Transverse colon (tissue), 4 donors: Measurements from ENCODE around the gene SLC25A51. TPM values are rescaled to one million over a fixed set of nuclear protein-coding genes. Genes with fewer than 3 reads are reported as not detected.

Source experiments
- DNase-seq: peaks from one replicate; pipeline ENCODE4 v3.0.0-alpha.2; 2019
- H3K27ac ChIP-seq, 4 donors: fragments of 200-600 bp; sonication (generic); 2 replicates each; pipeline ENCODE4 v1.5.1; 2016 to 2018; ENCODE audit warnings: inconsistent platforms in 4 of 4
- H3K27me3 ChIP-seq: fragments of 200-600 bp; sonication (generic); 2 replicates; pipeline ENCODE4 v1.5.1; 2017; ENCODE audit warnings: inconsistent platforms
- H3K36me3 ChIP-seq, 4 donors: fragments of 200-600 bp; sonication (generic); 2 replicates each; pipeline ENCODE4 v1.5.1; 2017 to 2019; ENCODE audit warnings: inconsistent platforms in 4 of 4
- H3K4me1 ChIP-seq, 4 donors: fragments of 200-600 bp; sonication (generic); 2 replicates each; pipeline ENCODE4 v1.5.1; 2017 to 2020; ENCODE audit warnings: inconsistent platforms in 4 of 4
- H3K4me3 ChIP-seq, 4 donors: fragments of 200-600 bp; sonication (generic); 1 replicate in 1 of 4; 2 replicates in 3 of 4; pipeline versions ENCODE4 v1.5.1 to v1.6.1; 2017 to 2019; ENCODE audit warnings: inconsistent platforms in 4 of 4
- H3K9me3 ChIP-seq, 2 donors: fragments of 200-600 bp; sonication (generic); 2 replicates each; pipeline ENCODE4 v1.5.1; 2017 to 2019; ENCODE audit warnings: inconsistent platforms in 2 of 2
- EP300 ChIP-seq: sonication (generic); formaldehyde crosslinking; IDR thresholded peaks from one replicate; pipeline ENCODE4 v1.6.1; 2017; ENCODE audit warnings: antibody characterized with exemption, low read depth
- POLR2A ChIP-seq: fragments of 450-650 bp; IDR thresholded peaks from one replicate; pipeline ENCODE4 v1.6.1; 2016; ENCODE audit warnings: antibody characterized with exemption, mild to moderate bottlenecking, moderate library complexity
- POLR2AphosphoS5 ChIP-seq, 3 donors: sonication (generic); formaldehyde crosslinking; IDR thresholded peaks; one replicate each; pipeline ENCODE4 v1.6.1; 2016; ENCODE audit warnings: antibody characterized with exemption in 3 of 3
- WGBS, 2 donors: methylation state at CpG; one replicate each; pipeline ENCODE4 v1.1.5; 2018; ENCODE audit warnings: low coverage in 1 of 2; 5-methylcytosine and 5-hydroxymethylcytosine counted together
- in situ Hi-C, 4 donors: fragments of 200-750 bp; cut with MboI; loops; one replicate each; pipeline versions ENCODE4 v1.15.0 to v1.15.1; 2017; ENCODE audit warnings: low sequenced_read_pairs in 3 of 4, low pct_ligation_motif_present in 1 of 4, low pct_unique_long_range_greater_than_20kb in 1 of 4
- intact Hi-C: fragments of 100-400 bp; cut with DNase I; formaldehyde crosslinking; loops from one replicate; pipeline ENCODE4 v1.15.1; 2023; ENCODE audit warnings: low total_unique reads
- total RNA-seq, 4 donors: library from RNA; depleted of rRNA; stranded (reverse); fragments of >200 nt; gene quantifications; one replicate each; pipeline ENCODE4 v1.1.0, GENCODE V29; 2016
- TF ChIP-seq, protein P1 (sequence below), 5 experiments: fragments of 200-600 bp in 3 of 5; fragments of 450-650 bp in 2 of 5; sonication (generic) in 3 of 5; IDR thresholded peaks; 1 replicate in 2 of 5; 2 replicates in 3 of 5; pipeline ENCODE4 v1.5.1; 2016 to 2017; ENCODE audit warnings: antibody characterized with exemption in 5 of 5, inconsistent platforms in 3 of 5, mild to moderate bottlenecking in 2 of 5, moderate library complexity in 1 of 5

Gene SLC25A51
- total RNA-seq, 4 donors from 2014 or later = 15.7 to 30.0 (median 24.1) TPM

DNA sequence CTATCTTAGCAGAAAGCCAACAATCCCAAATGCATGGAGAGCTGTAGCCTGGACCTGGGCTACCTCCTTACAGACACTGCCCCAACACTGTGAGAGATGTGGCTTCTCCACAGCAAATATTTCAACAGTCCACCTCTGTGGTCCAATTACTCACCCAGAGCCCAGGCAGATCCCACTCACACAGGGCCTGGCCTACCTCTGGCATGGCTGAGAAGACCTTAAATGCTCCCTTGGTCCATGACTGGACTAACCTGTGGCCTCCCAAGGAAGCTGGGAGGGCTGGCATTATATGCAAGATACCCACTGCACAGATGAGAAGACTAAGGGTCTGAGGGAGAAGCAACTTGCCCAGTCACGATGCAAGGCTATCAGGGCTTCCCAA, 22.8 kb upstream of the SLC25A51 start:
- no peak for TF ChIP-seq EP300
- TF ChIP-seq POLR2A = no peak
- no peak for TF ChIP-seq POLR2AphosphoS5 (IDR thresholded peaks at IDR 0.05)
- TF ChIP-seq, protein P1, sequence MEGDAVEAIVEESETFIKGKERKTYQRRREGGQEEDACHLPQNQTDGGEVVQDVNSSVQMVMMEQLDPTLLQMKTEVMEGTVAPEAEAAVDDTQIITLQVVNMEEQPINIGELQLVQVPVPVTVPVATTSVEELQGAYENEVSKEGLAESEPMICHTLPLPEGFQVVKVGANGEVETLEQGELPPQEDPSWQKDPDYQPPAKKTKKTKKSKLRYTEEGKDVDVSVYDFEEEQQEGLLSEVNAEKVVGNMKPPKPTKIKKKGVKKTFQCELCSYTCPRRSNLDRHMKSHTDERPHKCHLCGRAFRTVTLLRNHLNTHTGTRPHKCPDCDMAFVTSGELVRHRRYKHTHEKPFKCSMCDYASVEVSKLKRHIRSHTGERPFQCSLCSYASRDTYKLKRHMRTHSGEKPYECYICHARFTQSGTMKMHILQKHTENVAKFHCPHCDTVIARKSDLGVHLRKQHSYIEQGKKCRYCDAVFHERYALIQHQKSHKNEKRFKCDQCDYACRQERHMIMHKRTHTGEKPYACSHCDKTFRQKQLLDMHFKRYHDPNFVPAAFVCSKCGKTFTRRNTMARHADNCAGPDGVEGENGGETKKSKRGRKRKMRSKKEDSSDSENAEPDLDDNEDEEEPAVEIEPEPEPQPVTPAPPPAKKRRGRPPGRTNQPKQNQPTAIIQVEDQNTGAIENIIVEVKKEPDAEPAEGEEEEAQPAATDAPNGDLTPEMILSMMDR (IDR thresholded peaks at IDR 0.05) = no peak
- no peak for DNase-seq
- Histone ChIP-seq H3K36me3 (no peaks in the 10 kb centered on the region), H3K4me1 (no peaks in the 10 kb centered on the region), H3K27ac (no peak overlapping the region), H3K4me3 (no peak overlapping the region), H3K9me3 (no peaks in the 10 kb centered on the region), H3K27me3 (no peaks in the 10 kb centered on the region)
- intact Hi-C loops (no loop called here), in situ Hi-C loops (no loop called here)
- WGBS, 2 donors = 73% methylated on average over 1 of the region's 1 CpG; no CpG with 5 or more reads in 1 of the 2 donors

DNA sequence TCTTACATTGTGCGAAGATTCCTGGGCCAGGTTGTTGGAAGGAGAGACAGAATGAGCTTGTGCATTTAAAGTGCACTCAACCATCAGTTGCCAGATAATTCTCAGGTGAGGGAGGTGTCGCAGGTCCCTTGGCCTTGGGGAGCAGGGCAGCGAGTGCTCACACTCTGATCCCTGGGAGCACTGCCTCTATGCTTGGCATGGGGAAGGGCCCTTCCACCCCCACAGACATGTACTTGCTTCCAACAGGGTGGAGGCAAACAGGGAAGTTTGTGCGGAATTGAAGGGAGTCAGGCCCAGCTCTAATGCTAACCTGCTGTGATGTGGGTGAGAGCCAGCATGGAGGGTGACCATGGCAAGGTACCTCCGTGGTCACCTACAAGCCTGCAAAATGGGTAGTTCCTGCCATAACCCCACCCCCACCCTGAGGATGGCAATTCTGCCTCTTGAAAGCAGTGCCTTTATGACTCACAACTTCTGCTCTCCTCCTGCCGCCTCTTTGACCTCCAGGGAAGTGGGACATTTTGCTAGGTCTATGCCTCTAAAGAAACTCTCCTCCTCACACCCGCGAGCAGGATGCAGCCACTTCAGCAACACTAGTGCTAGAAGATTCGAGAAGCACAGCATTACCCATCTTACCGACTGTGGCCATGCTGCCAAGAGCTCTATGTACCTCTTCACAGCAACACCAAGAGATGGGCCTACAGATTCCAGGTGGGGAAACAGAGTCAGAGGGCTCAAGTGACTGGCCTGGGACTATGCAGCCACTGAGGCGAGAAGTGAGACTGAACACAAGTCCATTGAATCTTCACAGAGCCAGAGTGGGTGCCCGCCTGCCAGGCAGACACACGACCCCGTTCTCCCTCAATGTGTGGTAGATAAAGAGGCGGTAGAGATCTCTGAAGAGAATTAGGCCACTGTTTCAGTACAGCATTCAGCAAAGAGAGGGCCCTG, 22.1 kb upstream of the SLC25A51 start:
- WGBS, 2 donors = 85 to 94% methylated on average over 2 to 15 of the region's 15 CpGs
- TF ChIP-seq EP300 = no peak
- no peak for TF ChIP-seq POLR2AphosphoS5 (IDR thresholded peaks at IDR 0.05)
- TF ChIP-seq POLR2A = no peak
- TF ChIP-seq, protein P1 (IDR thresholded peaks at IDR 0.05) = no peak
- H3K36me3 ChIP-seq = no peaks in the 10 kb centered on the region
- no peaks in the 10 kb centered on the region for H3K4me1 ChIP-seq
- H3K4me3 ChIP-seq = no peak overlapping the region
- H3K27me3 ChIP-seq = no peaks in the 10 kb centered on the region
- no peaks in the 10 kb centered on the region for H3K9me3 ChIP-seq
- in situ Hi-C loops = no loop called here
- intact Hi-C loops = no loop called here
- no peak overlapping the region for H3K27ac ChIP-seq
- DNase-seq = no peak

DNA sequence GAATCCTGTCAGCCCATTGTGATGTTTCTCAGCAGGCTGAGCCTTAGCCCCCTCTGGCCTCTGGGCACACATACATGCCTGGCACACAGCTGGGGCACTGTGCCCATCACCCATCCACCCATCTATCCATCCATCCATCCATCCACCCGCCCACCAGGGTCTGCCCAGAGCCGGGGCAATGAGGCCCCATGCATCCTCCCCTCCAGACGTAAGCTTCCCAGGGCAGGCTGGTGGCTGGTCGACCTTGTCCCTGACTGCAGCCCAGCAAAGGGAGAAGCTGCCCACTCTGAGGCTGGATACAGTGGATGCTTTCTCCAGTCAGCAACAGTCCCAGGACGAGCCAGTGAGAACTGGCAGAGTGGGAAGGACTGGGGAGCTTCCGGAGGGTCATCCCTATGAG, 21.1 kb upstream of the SLC25A51 start:
- Histone ChIP-seq H3K4me3 (no peak overlapping the region), H3K27me3 (no peaks in the 10 kb centered on the region), H3K36me3 (no peaks in the 10 kb centered on the region), H3K9me3 (no peaks in the 10 kb centered on the region), H3K27ac (no peak overlapping the region), H3K4me1 (no peaks in the 10 kb centered on the region)
- intact Hi-C loops = no loop called here
- TF ChIP-seq EP300 = no peak
- TF ChIP-seq POLR2A = no peak
- no peak for TF ChIP-seq POLR2AphosphoS5 (IDR thresholded peaks at IDR 0.05)
- TF ChIP-seq, protein P1 (IDR thresholded peaks at IDR 0.05) = no peak
- no peak for DNase-seq
- in situ Hi-C loops = no loop called here
- 93% methylated on average over 6 of the region's 6 CpGs; no CpG with 5 or more reads in 1 of the 2 donors for WGBS, 2 donors

DNA sequence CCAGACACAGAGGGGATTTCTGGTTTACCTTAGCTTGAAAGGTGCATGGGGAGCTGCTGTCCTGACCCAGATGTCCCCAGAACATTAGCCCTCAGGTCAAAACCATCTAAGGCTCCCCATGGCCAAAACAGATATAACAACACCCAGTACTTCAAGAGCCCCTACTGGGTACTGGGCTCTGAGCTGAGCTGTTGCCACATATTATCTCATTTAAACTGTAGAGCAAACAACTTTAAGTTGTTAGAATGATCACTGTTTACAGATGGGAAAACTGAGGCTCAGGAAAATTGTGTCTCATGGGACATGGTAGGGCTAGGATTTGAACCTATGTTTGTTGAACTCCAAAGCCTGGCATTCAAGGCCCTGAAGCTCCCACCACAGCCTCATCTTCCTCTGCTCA, 20.6 kb upstream of the SLC25A51 start:
- TF ChIP-seq, protein P1 (IDR thresholded peaks at IDR 0.05) = no peak
- no peak for TF ChIP-seq POLR2AphosphoS5 (IDR thresholded peaks at IDR 0.05)
- TF ChIP-seq EP300 = no peak
- no peak for TF ChIP-seq POLR2A
- no peak overlapping the region for H3K27ac ChIP-seq
- H3K27me3 ChIP-seq = no peaks in the 10 kb centered on the region
- H3K4me1 ChIP-seq = no peaks in the 10 kb centered on the region
- no peaks in the 10 kb centered on the region for H3K9me3 ChIP-seq
- no peak for DNase-seq
- no peak overlapping the region for H3K4me3 ChIP-seq
- intact Hi-C loops = no loop called here
- in situ Hi-C loops = loop anchor here (25.0 kb wide), 6 partner anchors 138 to 488 kb away; partner anchors contain the start of genes FBXO10 (in 1 of the 4), IGFBPL1 (in 1 of the 4), POLR1E (in 1 of the 4) and SHB (in 1 of the 4)
- no peaks in the 10 kb centered on the region for H3K36me3 ChIP-seq
